Loucy (cell line): ENCODE measurements around the gene STRN.

Experiments
- CTCF ChIP-seq: fragments of 200-600 bp; sonication (generic); conservative IDR thresholded peaks from 2 replicates; pipeline ENCODE4 v1.5.1; 2014; ENCODE audit warnings: mild to moderate bottlenecking, antibody characterized with exemption, low read length
- EZH2phosphoT487 ChIP-seq: fragments of 200-600 bp; IDR thresholded peaks from 2 replicates; pipeline ENCODE4 v1.6.1; 2018; ENCODE audit warnings: antibody characterized with exemption, mild to moderate bottlenecking, moderate library complexity, borderline replicate concordance

- TF ChIP-seq CTCF = no peak
- TF ChIP-seq EZH2phosphoT487 = no peak
Observed at GRCh38 chr2:36951574-36951973, 14.8 kb downstream of the STRN start.
